ENCODE measurements around the gene MORN4. TPM values are rescaled to one million over a fixed set of nuclear protein-coding genes. Genes with fewer than 3 reads are reported as not detected.
"Not testable (repeated sequence)": the region's sequence is repeated elsewhere in the genome, so short reads cannot be mapped to it uniquely, and the experiment has no call there.

Gene MORN4
- total RNA-seq, 1 donor from 2014 or later, result 2.3 TPM

- Histone ChIP-seq H3K4me3 (no peak overlapping the region), H3K27ac (no peak overlapping the region), H3K9me3 (no peaks in the 10 kb centered on the region), H3K4me1 (no peaks in the 10 kb centered on the region), H3K36me3 (peaks cover 40 to 59% of the 10 kb centered on the region in 2 donors), H3K27me3 (no peaks in the 10 kb centered on the region)
- intact Hi-C loops (cut with DNase I), result no loop called here
- TF ChIP-seq, protein P1, sequence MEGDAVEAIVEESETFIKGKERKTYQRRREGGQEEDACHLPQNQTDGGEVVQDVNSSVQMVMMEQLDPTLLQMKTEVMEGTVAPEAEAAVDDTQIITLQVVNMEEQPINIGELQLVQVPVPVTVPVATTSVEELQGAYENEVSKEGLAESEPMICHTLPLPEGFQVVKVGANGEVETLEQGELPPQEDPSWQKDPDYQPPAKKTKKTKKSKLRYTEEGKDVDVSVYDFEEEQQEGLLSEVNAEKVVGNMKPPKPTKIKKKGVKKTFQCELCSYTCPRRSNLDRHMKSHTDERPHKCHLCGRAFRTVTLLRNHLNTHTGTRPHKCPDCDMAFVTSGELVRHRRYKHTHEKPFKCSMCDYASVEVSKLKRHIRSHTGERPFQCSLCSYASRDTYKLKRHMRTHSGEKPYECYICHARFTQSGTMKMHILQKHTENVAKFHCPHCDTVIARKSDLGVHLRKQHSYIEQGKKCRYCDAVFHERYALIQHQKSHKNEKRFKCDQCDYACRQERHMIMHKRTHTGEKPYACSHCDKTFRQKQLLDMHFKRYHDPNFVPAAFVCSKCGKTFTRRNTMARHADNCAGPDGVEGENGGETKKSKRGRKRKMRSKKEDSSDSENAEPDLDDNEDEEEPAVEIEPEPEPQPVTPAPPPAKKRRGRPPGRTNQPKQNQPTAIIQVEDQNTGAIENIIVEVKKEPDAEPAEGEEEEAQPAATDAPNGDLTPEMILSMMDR (IDR thresholded peaks at IDR 0.05), result no peak
- DNase-seq (ENCODE audit: low spot score in 2 of 2), result no peak
These were observed 26.3 kb upstream of the MORN4 start for GRCh38 chr10:97659589-97659988.

DNA sequence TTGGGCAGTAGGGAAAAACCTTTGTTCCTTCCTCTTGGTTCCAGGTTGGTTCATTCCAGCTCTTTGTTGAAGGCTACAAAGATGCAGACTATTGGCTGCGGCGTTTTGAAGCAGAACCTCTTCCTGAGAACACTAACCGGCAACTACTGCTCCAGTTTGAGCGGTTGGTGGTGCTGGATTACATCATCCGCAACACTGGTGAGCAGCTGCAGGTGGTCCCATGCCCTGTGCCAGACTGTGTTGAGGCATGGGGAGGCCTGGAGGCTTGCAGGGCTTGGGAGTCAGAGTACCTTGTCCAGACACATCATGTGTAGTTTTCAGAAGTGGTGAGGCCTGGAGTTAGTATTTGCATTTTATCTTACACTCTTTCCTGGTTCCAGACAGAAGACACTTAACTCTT is 23.5 kb upstream of the MORN4 start:
- H3K27ac ChIP-seq, result no peak overlapping the region
- no peak for DNase-seq (ENCODE audit: low spot score in 2 of 2)

GRCh38 chr10:97651773-97652172 is 18.5 kb upstream of the MORN4 start:
- H3K27me3 ChIP-seq, result no peaks in the 10 kb centered on the region
- H3K9me3 ChIP-seq, result no peaks in the 10 kb centered on the region
- H3K36me3 ChIP-seq, result peaks cover 19 to 48% of the 10 kb centered on the region in 2 donors
- TF ChIP-seq, protein P1 (IDR thresholded peaks at IDR 0.05), result no peak
- DNase-seq (ENCODE audit: low spot score in 2 of 2), result no peak
- no peak overlapping the region for H3K27ac ChIP-seq
- intact Hi-C loops (cut with DNase I), result no loop called here
- H3K4me1 ChIP-seq, result no peaks in the 10 kb centered on the region
- no peak overlapping the region for H3K4me3 ChIP-seq

More for the DNA sequence above, 23.5 kb upstream of the MORN4 start:
- Histone ChIP-seq H3K27me3 (no peaks in the 10 kb centered on the region), H3K36me3 (peaks cover 25 to 61% of the 10 kb centered on the region in 2 donors), H3K9me3 (no peaks in the 10 kb centered on the region), H3K4me1 (no peaks in the 10 kb centered on the region), H3K4me3 (no peak overlapping the region)
- TF ChIP-seq, protein P1 (IDR thresholded peaks at IDR 0.05), result no peak
- intact Hi-C loops (cut with DNase I), result no loop called here

- H3K4me3 ChIP-seq, result no peak overlapping the region
- H3K4me1 ChIP-seq, result no peaks in the 10 kb centered on the region
- no peaks in the 10 kb centered on the region for H3K27me3 ChIP-seq
- peak overlapping the region in 1 of 2 donors; percentile 28 for H3K27ac ChIP-seq
- TF ChIP-seq, protein P1 (IDR thresholded peaks at IDR 0.05), result no peak
- peaks cover 10 to 40% of the 10 kb centered on the region in 2 donors for H3K36me3 ChIP-seq
- intact Hi-C loops (cut with DNase I), result no loop called here
- no peaks in the 10 kb centered on the region for H3K9me3 ChIP-seq
- no peak for DNase-seq (ENCODE audit: low spot score in 2 of 2)
These were observed 17.4 kb upstream of the MORN4 start for GRCh38 chr10:97650726-97651125.

DNA sequence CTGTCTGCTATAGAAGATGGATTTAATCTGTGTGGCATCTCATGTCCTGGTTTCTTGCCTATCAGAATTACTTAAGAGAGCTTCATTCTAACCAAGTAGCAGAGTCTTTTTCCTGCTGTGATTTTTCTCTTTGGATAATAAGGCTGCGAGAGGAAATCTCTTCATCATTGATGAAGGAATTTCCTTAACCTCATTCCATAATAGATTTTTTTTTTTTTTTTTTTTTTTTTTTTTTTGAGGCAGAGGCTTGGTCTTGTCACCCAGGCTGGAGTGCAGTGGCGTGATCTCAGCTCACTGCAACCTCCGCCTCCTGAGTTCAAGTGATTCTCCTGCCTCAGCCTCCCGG is 16.1 kb upstream of the MORN4 start:
- Histone ChIP-seq H3K36me3 (peaks cover 20 to 42% of the 10 kb centered on the region in 2 donors), H3K27ac (peak overlapping the region in 1 of 2 donors; percentile 49)
- intact Hi-C loops (cut with DNase I), result loop anchor here (10.0 kb wide), 1 partner anchor 625 kb away; no protein-coding TSS in a partner anchor
- not testable (repeated sequence) for DNase-seq (ENCODE audit: low spot score in 2 of 2); H3K4me1 ChIP-seq; H3K27me3 ChIP-seq; H3K4me3 ChIP-seq; H3K9me3 ChIP-seq

DNA sequence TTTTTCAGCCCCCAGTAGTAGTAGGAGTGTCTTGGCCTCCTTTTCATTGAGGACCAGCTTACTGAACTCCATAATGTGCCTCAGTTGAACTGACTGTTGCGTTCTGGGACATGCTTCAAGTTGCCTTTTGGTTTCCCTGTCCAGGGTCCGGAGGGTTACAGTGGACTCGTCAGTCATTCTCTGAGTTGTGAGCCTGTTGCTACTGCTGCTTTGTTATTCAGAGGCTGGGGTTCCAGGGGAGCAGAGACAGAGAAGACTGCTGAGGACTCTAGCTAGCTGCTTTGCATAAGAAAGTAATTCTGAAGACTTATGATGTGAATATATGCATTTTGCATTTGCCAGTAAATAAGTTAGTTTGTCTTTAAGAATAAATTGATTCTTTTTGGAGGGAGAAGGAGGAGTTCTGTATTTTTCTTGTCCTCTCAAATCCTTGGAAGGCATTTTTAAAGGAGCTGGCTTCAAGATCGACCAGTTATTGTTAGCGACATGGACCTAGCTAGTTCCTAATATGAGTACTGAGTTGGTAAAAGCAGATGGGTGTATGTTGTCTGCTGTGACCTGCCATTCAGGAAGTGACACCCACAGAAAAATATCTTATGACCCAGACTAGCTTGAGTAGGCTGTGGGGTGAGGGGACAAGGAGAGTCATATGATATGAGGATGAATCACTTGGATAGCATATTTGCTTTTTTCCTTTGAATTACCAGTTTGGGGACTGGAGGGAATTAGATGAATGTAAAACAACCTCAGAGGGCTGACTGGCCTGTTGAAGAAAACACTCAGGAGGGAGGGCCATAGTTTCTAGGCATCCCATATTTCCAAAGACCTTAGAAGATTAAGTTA is 15.5 kb upstream of the MORN4 start:
- H3K9me3 ChIP-seq, result no peaks in the 10 kb centered on the region
- no peak for DNase-seq (ENCODE audit: low spot score in 2 of 2)
- intact Hi-C loops (cut with DNase I), result loop anchor here (10.0 kb wide), 1 partner anchor 624 kb away; no protein-coding TSS in a partner anchor
- no peaks in the 10 kb centered on the region for H3K27me3 ChIP-seq
- no peak overlapping the region for H3K4me3 ChIP-seq
- H3K27ac ChIP-seq, result peak overlapping the region; percentile 37 to 72
- peaks cover 26 to 42% of the 10 kb centered on the region in 2 donors for H3K36me3 ChIP-seq
- TF ChIP-seq, protein P1 (IDR thresholded peaks at IDR 0.05), result no peak
- H3K4me1 ChIP-seq, result no peaks in the 10 kb centered on the region
